BE2C (cell line): ENCODE measurements around the gene POU6F2.

Experiments used
- DNase-seq: peaks from one replicate; pipeline ENCODE4 v3.0.0-alpha.2; 2020
- H3K27me3 ChIP-seq: fragments of 250-450 bp; sonication (Bioruptor Pico); 2 replicates; pipeline ENCODE4 v1.5.1; 2020; ENCODE audit warnings: mild to moderate bottlenecking
- H3K36me3 ChIP-seq: fragments of 250-450 bp; sonication (Bioruptor Pico); 2 replicates; pipeline ENCODE4 v1.5.1; 2020; ENCODE audit warnings: mild to moderate bottlenecking
- H3K4me1 ChIP-seq: fragments of 250-450 bp; sonication (Bioruptor Pico); 2 replicates; pipeline ENCODE4 v1.5.1; 2020
- H3K4me3 ChIP-seq: 2 replicates; pipeline ENCODE4 v1.5.1; 2011; ENCODE audit warnings: low read depth, low read length
- H3K9me3 ChIP-seq: fragments of 250-450 bp; sonication (Bioruptor Pico); 2 replicates; pipeline ENCODE4 v1.5.1; 2020
- CTCF ChIP-seq: IDR thresholded peaks from 2 replicates; pipeline ENCODE4 v1.5.1; 2012; ENCODE audit warnings: mild to moderate bottlenecking, low read depth, low read length

The POU6F2 gene

GRCh38 chr7:39306016-39306570 is 328.4 kb downstream of the POU6F2 start:
- Histone ChIP-seq H3K27me3 (peaks cover 21% of the 10 kb centered on the region), H3K9me3 (no peaks in the 10 kb centered on the region), H3K4me1 (no peaks in the 10 kb centered on the region), H3K36me3 (no peaks in the 10 kb centered on the region), H3K4me3 (no peak overlapping the region)
- DNase-seq: no peak
- no peak for TF ChIP-seq CTCF

- no peak for DNase-seq
- Histone ChIP-seq H3K9me3 (no peaks in the 10 kb centered on the region), H3K36me3 (no peaks in the 10 kb centered on the region), H3K4me1 (no peaks in the 10 kb centered on the region), H3K4me3 (no peak overlapping the region), H3K27me3 (peaks cover 47% of the 10 kb centered on the region)
- TF ChIP-seq CTCF: no peak
Measured at GRCh38 chr7:39310699-39311098, 333.0 kb downstream of the POU6F2 start.

- TF ChIP-seq CTCF: no peak
- Histone ChIP-seq H3K4me3 (no peak overlapping the region), H3K9me3 (no peaks in the 10 kb centered on the region), H3K27me3 (peaks cover 47% of the 10 kb centered on the region), H3K36me3 (no peaks in the 10 kb centered on the region), H3K4me1 (no peaks in the 10 kb centered on the region)
- DNase-seq: no peak
Measured at GRCh38 chr7:39312254-39312989, 334.7 kb downstream of the POU6F2 start.

- DNase-seq: no peak
- no peaks in the 10 kb centered on the region for H3K36me3 ChIP-seq
- no peaks in the 10 kb centered on the region for H3K4me1 ChIP-seq
- H3K27me3 ChIP-seq: peaks cover 46% of the 10 kb centered on the region
- no peaks in the 10 kb centered on the region for H3K9me3 ChIP-seq
- no peak for TF ChIP-seq CTCF
- H3K4me3 ChIP-seq: no peak overlapping the region
Measured at GRCh38 chr7:39313376-39313775, 335.7 kb downstream of the POU6F2 start.

GRCh38 chr7:39313974-39314373 is 336.3 kb downstream of the POU6F2 start:
- no peak overlapping the region for H3K4me3 ChIP-seq
- H3K4me1 ChIP-seq: no peaks in the 10 kb centered on the region
- H3K27me3 ChIP-seq: peaks cover 40% of the 10 kb centered on the region
- TF ChIP-seq CTCF: no peak
- H3K9me3 ChIP-seq: no peaks in the 10 kb centered on the region
- DNase-seq: no peak
- no peaks in the 10 kb centered on the region for H3K36me3 ChIP-seq

- Histone ChIP-seq H3K9me3 (no peaks in the 10 kb centered on the region), H3K4me1 (no peaks in the 10 kb centered on the region), H3K4me3 (no peak overlapping the region), H3K36me3 (no peaks in the 10 kb centered on the region), H3K27me3 (peaks cover 27% of the 10 kb centered on the region)
- TF ChIP-seq CTCF: no peak
- no peak for DNase-seq
Measured at GRCh38 chr7:39317107-39317506, 339.4 kb downstream of the POU6F2 start.
